Right ventricle myocardium superior (tissue), 1 donor: ENCODE measurements around the gene GABRB3. TPM values are rescaled to one million over a fixed set of nuclear protein-coding genes. Genes with fewer than 3 reads are reported as not detected.

Experiments used
- ATAC-seq: fragments of 200-7000 bp; cut with Tn5 transposase; one replicate; pipeline ENCODE4 v1.9.1; 2020; ENCODE audit warnings: mild to moderate bottlenecking; ENCODE audit not compliant: poor library complexity
- DNase-seq: peaks from one replicate; pipeline ENCODE4 v3.0.0-alpha.2; 2020
- intact Hi-C: fragments of 100-400 bp; cut with DNase I; formaldehyde crosslinking; loops from one replicate; pipeline ENCODE4 v1.11.2; 2022
- total RNA-seq: library from RNA; stranded (reverse); fragmentation: NEBNext Ultra II Directional; extraction: Animal tissue kit (Norgen Biotek cat#: 25700); gene quantifications from one replicate; pipeline ENCODE4 v1.2.1, GENCODE V29; 2021
- donor health status: DM: no; HTN: yes; CAD: no; lungs with severe emphysema.

Gene GABRB3
- total RNA-seq, 1 donor from 2014 or later, result 1.6 TPM

- ATAC-seq (no peak), DNase-seq (no peak)
- intact Hi-C loops, result no loop called here
Measured at GRCh38 chr15:26516102-26516980, 256.5 kb downstream of the GABRB3 start.

GRCh38 chr15:26504009-26504408, 268.9 kb downstream of the GABRB3 start:
- no peak for ATAC-seq
- intact Hi-C loops, result no loop called here
- no peak for DNase-seq

Other genes starting within 250 kb of the GABRB3 start
- gene GABRA5, start 94.0 kb upstream of the GABRB3 start, total RNA-seq, result not detected
- not detected for gene GABRG3, start 198.1 kb upstream of the GABRB3 start, total RNA-seq